CD14-positive monocyte (primary cell): ENCODE measurements around the gene STRA6. TPM values are rescaled to one million over a fixed set of nuclear protein-coding genes. Genes with fewer than 3 reads are reported as not detected.

Source experiments
- DNase-seq, 3 donors: peaks; one replicate each; pipeline ENCODE4 v3.0.0-alpha.2; 2011 to 2022
- H2AFZ ChIP-seq: 2 replicates; pipeline ENCODE4 v1.6.0; 2012; ENCODE audit warnings: mild to moderate bottlenecking, low read depth, low read length, inconsistent platforms; ENCODE audit not compliant: insufficient read depth, poor library complexity, severe bottlenecking
- H3K27ac ChIP-seq, 2 donors: 1 replicate in 1 of 2; 2 replicates in 1 of 2; pipeline ENCODE4 v1.5.1; 2012 to 2013; ENCODE audit warnings: low read length in 2 of 2, control low read depth in 1 of 2, inconsistent platforms in 1 of 2, low read depth in 1 of 2, mild to moderate bottlenecking in 1 of 2
- H3K27me3 ChIP-seq, 2 donors: one replicate each; pipeline versions ENCODE4 v1.6.0 to v1.6.1; 2011 to 2013; ENCODE audit warnings: low read length in 2 of 2; ENCODE audit not compliant: control insufficient read depth in 2 of 2, insufficient read depth in 2 of 2
- H3K36me3 ChIP-seq, 2 donors: replicated peaks in 1 of 2; 1 replicate in 1 of 2; 2 replicates in 1 of 2; pipeline versions ENCODE4 v1.5.1 to v1.6.1; 2012 to 2013; ENCODE audit warnings: low read length in 2 of 2, control low read depth in 1 of 2, inconsistent platforms in 1 of 2, mild to moderate bottlenecking in 1 of 2; ENCODE audit not compliant: insufficient read depth in 2 of 2, control insufficient read depth in 1 of 2
- H3K4me1 ChIP-seq, 2 donors: 1 replicate in 1 of 2; 2 replicates in 1 of 2; pipeline versions ENCODE4 v1.5.1 to v1.6.1; 2012 to 2013; ENCODE audit warnings: low read length in 2 of 2, control low read depth in 1 of 2, inconsistent platforms in 1 of 2, mild to moderate bottlenecking in 1 of 2, moderate library complexity in 1 of 2; ENCODE audit not compliant: insufficient read depth in 2 of 2, control insufficient read depth in 1 of 2
- H3K4me2 ChIP-seq: replicated peaks from 2 replicates; pipeline ENCODE3; 2012; ENCODE audit warnings: low read length, moderate library complexity, mild to moderate bottlenecking; ENCODE audit not compliant: poor library complexity, severe bottlenecking; ENCODE audit errors: extremely low read depth
- H3K4me3 ChIP-seq, 3 experiments: fragments of 200-600 bp in 1 of 3; sonication (generic) in 1 of 3; replicated peaks in 1 of 3; 1 replicate in 2 of 3; 2 replicates in 1 of 3; pipeline ENCODE4 v1.5.1; 2011 to 2013; ENCODE audit warnings: low read length in 3 of 3, mild to moderate bottlenecking in 3 of 3, control low read depth in 2 of 3, low read depth in 2 of 3, inconsistent platforms in 1 of 3, moderate library complexity in 1 of 3
- H3K79me2 ChIP-seq: 2 replicates; pipeline ENCODE4 v1.6.0; 2012; ENCODE audit warnings: mild to moderate bottlenecking, control low read depth, inconsistent platforms, low read length, moderate library complexity; ENCODE audit not compliant: insufficient read depth
- H3K9ac ChIP-seq: 2 replicates; pipeline ENCODE4 v1.6.0; 2017; ENCODE audit warnings: low read length, mild to moderate bottlenecking; ENCODE audit not compliant: insufficient read depth, poor library complexity, severe bottlenecking
- H3K9me3 ChIP-seq, 2 donors: replicated peaks in 1 of 2; 1 replicate in 1 of 2; 2 replicates in 1 of 2; pipeline versions ENCODE4 v1.5.1 to v1.6.1; 2012 to 2013; ENCODE audit warnings: low read length in 2 of 2, control low read depth in 1 of 2; ENCODE audit not compliant: control insufficient read depth in 1 of 2, insufficient read depth in 1 of 2
- H4K20me1 ChIP-seq: 2 replicates; pipeline ENCODE4 v1.6.0; 2012; ENCODE audit warnings: mild to moderate bottlenecking, low read length, control low read depth, moderate library complexity; ENCODE audit not compliant: insufficient read depth
- H3K27ac Mint-ChIP-seq, 7 donors: one replicate each; pipeline ENCODE4 v1.8.0; 2020; ENCODE audit warnings: mild to moderate bottlenecking in 7 of 7, mixed read lengths in 7 of 7, moderate library complexity in 6 of 7, inconsistent platforms in 2 of 7
- H3K27me3 Mint-ChIP-seq, 3 donors: one replicate each; pipeline ENCODE4 v1.8.0; 2021 to 2022; ENCODE audit warnings: low read depth in 3 of 3, mild to moderate bottlenecking in 3 of 3, mixed read lengths in 3 of 3, moderate library complexity in 3 of 3, inconsistent platforms in 1 of 3
- H3K36me3 Mint-ChIP-seq, 2 donors: one replicate each; pipeline ENCODE4 v1.8.0; 2020; ENCODE audit warnings: mixed read lengths in 2 of 2, inconsistent platforms in 1 of 2, mild to moderate bottlenecking in 1 of 2
- H3K4me1 Mint-ChIP-seq: one replicate; pipeline ENCODE4 v1.8.0; 2020; ENCODE audit warnings: mild to moderate bottlenecking, mixed read lengths
- H3K4me3 Mint-ChIP-seq, 2 donors: one replicate each; pipeline ENCODE4 v1.8.0; 2020; ENCODE audit warnings: mild to moderate bottlenecking in 2 of 2, mixed read lengths in 2 of 2, moderate library complexity in 1 of 2
- H3K9me3 Mint-ChIP-seq, 7 donors: one replicate each; pipeline ENCODE4 v1.8.0; 2020 to 2022; ENCODE audit warnings: mixed read lengths in 7 of 7, mild to moderate bottlenecking in 6 of 7, moderate library complexity in 6 of 7, inconsistent platforms in 2 of 7
- CTCF ChIP-seq: fragments of 200-600 bp; IDR thresholded peaks from one replicate; pipeline ENCODE4 v1.8.0; 2022; ENCODE audit warnings: antibody characterized with exemption, mild to moderate bottlenecking
- WGBS: methylation state at CpG from one replicate; pipeline ENCODE4 v1.1.5; 2013; ENCODE audit warnings: missing lambda C conversion rate; ENCODE audit not compliant: insufficient coverage; 5-methylcytosine and 5-hydroxymethylcytosine counted together
- intact Hi-C, 2 donors: fragments of 100-400 bp; cut with micrococcal nuclease; formaldehyde crosslinking; loops; one replicate each; pipeline versions ENCODE4 v1.15.0 to v1.15.1; 2023
- polyA plus RNA-seq, 3 donors: library from polyadenylated mRNA; depleted of rRNA in 1 of 3; unstranded in 2 of 3; stranded (reverse) in 1 of 3; fragments of 300-500 nt in 2 of 3; fragments of >200 nt in 1 of 3; fragmentation: Illumina TruSeq in 2 of 3; gene quantifications; 1 replicate in 2 of 3; 2 replicates in 1 of 3; pipeline ENCODE4 v1.2.3, GENCODE V29; 2012 to 2021

STRA6 gene
- polyA plus RNA-seq, 3 donors = not detected

- H3K27me3 ChIP-seq = peaks cover 48 to 86% of the 10 kb centered on the region in 2 donors
- TF ChIP-seq CTCF = no peak
- H3K27ac Mint-ChIP-seq = no peak overlapping the region
- H3K9me3 Mint-ChIP-seq = peaks cover 0 to 20% (median 8%) of the 10 kb centered on the region in 7 donors
- no peak overlapping the region for H3K4me3 ChIP-seq
- peaks cover 5 to 8% of the 10 kb centered on the region in 2 donors for H3K4me1 ChIP-seq
- H3K79me2 ChIP-seq = no peaks in the 10 kb centered on the region
- no peak for DNase-seq
- H3K36me3 ChIP-seq = no peaks in the 10 kb centered on the region
- H3K36me3 Mint-ChIP-seq = peaks cover 4 to 6% of the 10 kb centered on the region in 2 donors
- peaks cover 17% of the 10 kb centered on the region for H3K4me1 Mint-ChIP-seq
- H3K9me3 ChIP-seq = peaks cover 0 to 13% of the 10 kb centered on the region in 2 donors
- no peaks in the 10 kb centered on the region for H4K20me1 ChIP-seq
- H2AFZ ChIP-seq = no peak overlapping the region
- WGBS = 60% methylated on average over 1 of the region's 2 CpGs
- no peak overlapping the region for H3K4me2 ChIP-seq
- H3K9ac ChIP-seq = no peak overlapping the region
- H3K4me3 Mint-ChIP-seq = peak overlapping the region in 1 of 2 donors; percentile 77
- H3K27ac ChIP-seq = no peak overlapping the region
- intact Hi-C loops = no loop called here
- peaks cover 72 to 88% (median 72%) of the 10 kb centered on the region in 3 donors for H3K27me3 Mint-ChIP-seq
These were observed 65.1 kb downstream of the STRA6 start for GRCh38 chr15:74137537-74137894.

- Mint-ChIP-seq H3K27me3 (peaks cover 76 to 90% (median 76%) of the 10 kb centered on the region in 3 donors), H3K36me3 (peaks cover 4 to 6% of the 10 kb centered on the region in 2 donors), H3K9me3 (peaks cover 0 to 20% (median 8%) of the 10 kb centered on the region in 7 donors), H3K27ac (no peak overlapping the region), H3K4me1 (peaks cover 17% of the 10 kb centered on the region), H3K4me3 (peak overlapping the region; percentile 57 to 77)
- no peak overlapping the region for H3K4me2 ChIP-seq
- H2AFZ ChIP-seq = no peak overlapping the region
- H3K4me1 ChIP-seq = peaks cover 5 to 8% of the 10 kb centered on the region in 2 donors
- 13% methylated on average over 16 of the region's 18 CpGs for WGBS
- H3K9me3 ChIP-seq = peaks cover 0 to 13% of the 10 kb centered on the region in 2 donors
- peak overlapping the region in 1 of 3 experiments; percentile 36 for H3K4me3 ChIP-seq
- no peak for TF ChIP-seq CTCF
- no peak overlapping the region for H3K27ac ChIP-seq
- H3K27me3 ChIP-seq = peaks cover 49 to 90% of the 10 kb centered on the region in 2 donors
- H3K36me3 ChIP-seq = no peaks in the 10 kb centered on the region
- H4K20me1 ChIP-seq = no peaks in the 10 kb centered on the region
- H3K79me2 ChIP-seq = no peaks in the 10 kb centered on the region
- intact Hi-C loops = no loop called here
- DNase-seq = no peak
- H3K9ac ChIP-seq = no peak overlapping the region
These were observed 65.6 kb downstream of the STRA6 start for GRCh38 chr15:74136814-74137536.
